Transverse colon (tissue), 4 donors: Measurements from ENCODE around the gene KMT2C. TPM values are rescaled to one million over a fixed set of nuclear protein-coding genes. Genes with fewer than 3 reads are reported as not detected.
A peak's percentile ranks its signal among the peaks of the same experiment; 100 is the strongest.

Source experiments
- DNase-seq: peaks from one replicate; pipeline ENCODE4 v3.0.0-alpha.2; 2019
- H3K27ac ChIP-seq, 4 donors: fragments of 200-600 bp; sonication (generic); 2 replicates each; pipeline ENCODE4 v1.5.1; 2016 to 2018; ENCODE audit warnings: inconsistent platforms in 4 of 4
- H3K27me3 ChIP-seq: fragments of 200-600 bp; sonication (generic); 2 replicates; pipeline ENCODE4 v1.5.1; 2017; ENCODE audit warnings: inconsistent platforms
- H3K36me3 ChIP-seq, 4 donors: fragments of 200-600 bp; sonication (generic); 2 replicates each; pipeline ENCODE4 v1.5.1; 2017 to 2019; ENCODE audit warnings: inconsistent platforms in 4 of 4
- H3K4me1 ChIP-seq, 4 donors: fragments of 200-600 bp; sonication (generic); 2 replicates each; pipeline ENCODE4 v1.5.1; 2017 to 2020; ENCODE audit warnings: inconsistent platforms in 4 of 4
- H3K4me3 ChIP-seq, 4 donors: fragments of 200-600 bp; sonication (generic); 1 replicate in 1 of 4; 2 replicates in 3 of 4; pipeline versions ENCODE4 v1.5.1 to v1.6.1; 2017 to 2019; ENCODE audit warnings: inconsistent platforms in 4 of 4
- H3K9me3 ChIP-seq, 2 donors: fragments of 200-600 bp; sonication (generic); 2 replicates each; pipeline ENCODE4 v1.5.1; 2017 to 2019; ENCODE audit warnings: inconsistent platforms in 2 of 2
- EP300 ChIP-seq: sonication (generic); formaldehyde crosslinking; IDR thresholded peaks from one replicate; pipeline ENCODE4 v1.6.1; 2017; ENCODE audit warnings: antibody characterized with exemption, low read depth
- POLR2A ChIP-seq: fragments of 450-650 bp; IDR thresholded peaks from one replicate; pipeline ENCODE4 v1.6.1; 2016; ENCODE audit warnings: antibody characterized with exemption, mild to moderate bottlenecking, moderate library complexity
- POLR2AphosphoS5 ChIP-seq, 3 donors: sonication (generic); formaldehyde crosslinking; IDR thresholded peaks; one replicate each; pipeline ENCODE4 v1.6.1; 2016; ENCODE audit warnings: antibody characterized with exemption in 3 of 3
- WGBS, 2 donors: methylation state at CpG; one replicate each; pipeline ENCODE4 v1.1.5; 2018; ENCODE audit warnings: low coverage in 1 of 2; 5-methylcytosine and 5-hydroxymethylcytosine counted together
- in situ Hi-C, 4 donors: fragments of 200-750 bp; cut with MboI; loops; one replicate each; pipeline versions ENCODE4 v1.15.0 to v1.15.1; 2017; ENCODE audit warnings: low sequenced_read_pairs in 3 of 4, low pct_ligation_motif_present in 1 of 4, low pct_unique_long_range_greater_than_20kb in 1 of 4
- intact Hi-C: fragments of 100-400 bp; cut with DNase I; formaldehyde crosslinking; loops from one replicate; pipeline ENCODE4 v1.15.1; 2023; ENCODE audit warnings: low total_unique reads
- total RNA-seq, 4 donors: library from RNA; depleted of rRNA; stranded (reverse); fragments of >200 nt; gene quantifications; one replicate each; pipeline ENCODE4 v1.1.0, GENCODE V29; 2016
- TF ChIP-seq, protein P1 (sequence below), 5 experiments: fragments of 200-600 bp in 3 of 5; fragments of 450-650 bp in 2 of 5; sonication (generic) in 3 of 5; IDR thresholded peaks; 1 replicate in 2 of 5; 2 replicates in 3 of 5; pipeline ENCODE4 v1.5.1; 2016 to 2017; ENCODE audit warnings: antibody characterized with exemption in 5 of 5, inconsistent platforms in 3 of 5, mild to moderate bottlenecking in 2 of 5, moderate library complexity in 1 of 5

The KMT2C gene
- total RNA-seq, 4 donors from 2014 or later = 72.6 to 99.5 (median 83.8) TPM

DNA sequence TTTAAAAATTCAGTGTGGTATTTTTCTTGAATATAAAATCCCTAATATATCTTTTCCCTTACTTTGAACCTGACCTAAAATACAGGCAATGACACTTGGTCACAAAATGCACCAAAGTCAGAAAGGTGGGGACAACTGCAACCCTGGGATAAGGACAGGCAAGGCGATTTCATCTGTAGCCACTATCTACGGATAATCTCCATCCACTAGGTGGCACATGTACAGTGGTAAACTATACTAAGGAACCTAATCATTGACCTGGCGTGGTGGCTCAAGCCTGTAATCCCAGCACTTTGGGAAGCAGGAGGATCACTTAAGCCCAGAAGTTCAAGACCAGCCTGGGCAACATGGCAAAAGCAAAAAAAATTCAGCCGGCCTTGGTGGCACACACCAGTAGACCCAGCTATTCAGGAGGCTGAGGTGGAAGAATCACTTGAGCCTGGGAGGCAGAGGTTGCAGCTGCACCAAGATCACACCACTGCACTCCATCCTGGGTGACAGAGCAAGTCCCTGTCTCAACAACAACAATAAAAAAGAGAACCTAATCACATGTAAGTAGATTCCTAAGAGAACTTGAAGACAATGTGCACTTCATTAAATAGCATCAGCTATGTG, 98.9 kb downstream of the KMT2C start:
- in situ Hi-C loops = loop anchor here in 3 of 4 donors (10.0 to 25.0 kb wide), 3 partner anchors 350 to 375 kb away; partner anchors contain the start of gene XRCC2 (in 1 of the 3)
- WGBS, 2 donors = 17 to 43% methylated on average over 1 to 4 of the region's 4 CpGs

DNA sequence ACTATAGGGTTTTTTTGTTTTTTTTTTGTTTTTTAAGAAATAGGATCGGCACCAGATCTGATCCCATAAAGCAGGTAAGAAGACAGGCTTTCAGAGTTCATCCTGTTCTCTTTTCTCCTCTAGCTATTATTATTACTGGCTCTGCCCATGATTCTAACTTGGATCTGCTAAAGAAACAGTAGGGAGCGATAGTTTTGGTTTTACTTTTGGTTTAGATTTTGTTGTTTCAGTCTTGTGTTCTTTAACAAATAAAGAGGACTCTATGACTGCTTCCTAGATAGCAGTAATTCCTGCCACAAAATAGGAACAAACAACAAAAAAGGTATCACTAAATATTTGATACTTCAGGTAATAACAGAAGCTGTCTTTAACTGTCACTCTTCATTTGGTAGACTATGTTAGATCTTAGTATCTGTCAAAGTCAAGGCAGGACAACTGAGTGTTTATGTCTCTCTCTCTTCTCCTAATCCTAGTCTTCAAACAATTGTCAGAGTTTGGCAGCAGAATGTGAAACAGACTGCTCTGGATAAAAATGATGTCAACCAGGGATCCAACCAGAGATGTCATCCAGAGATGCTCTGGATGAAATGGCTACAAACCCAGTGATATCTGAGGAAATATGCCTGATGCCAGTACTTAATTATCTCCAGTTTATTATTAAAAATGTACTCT, 99.8 kb downstream of the KMT2C start:
- TF ChIP-seq, protein P1, sequence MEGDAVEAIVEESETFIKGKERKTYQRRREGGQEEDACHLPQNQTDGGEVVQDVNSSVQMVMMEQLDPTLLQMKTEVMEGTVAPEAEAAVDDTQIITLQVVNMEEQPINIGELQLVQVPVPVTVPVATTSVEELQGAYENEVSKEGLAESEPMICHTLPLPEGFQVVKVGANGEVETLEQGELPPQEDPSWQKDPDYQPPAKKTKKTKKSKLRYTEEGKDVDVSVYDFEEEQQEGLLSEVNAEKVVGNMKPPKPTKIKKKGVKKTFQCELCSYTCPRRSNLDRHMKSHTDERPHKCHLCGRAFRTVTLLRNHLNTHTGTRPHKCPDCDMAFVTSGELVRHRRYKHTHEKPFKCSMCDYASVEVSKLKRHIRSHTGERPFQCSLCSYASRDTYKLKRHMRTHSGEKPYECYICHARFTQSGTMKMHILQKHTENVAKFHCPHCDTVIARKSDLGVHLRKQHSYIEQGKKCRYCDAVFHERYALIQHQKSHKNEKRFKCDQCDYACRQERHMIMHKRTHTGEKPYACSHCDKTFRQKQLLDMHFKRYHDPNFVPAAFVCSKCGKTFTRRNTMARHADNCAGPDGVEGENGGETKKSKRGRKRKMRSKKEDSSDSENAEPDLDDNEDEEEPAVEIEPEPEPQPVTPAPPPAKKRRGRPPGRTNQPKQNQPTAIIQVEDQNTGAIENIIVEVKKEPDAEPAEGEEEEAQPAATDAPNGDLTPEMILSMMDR (IDR thresholded peaks at IDR 0.05) = no peak
- TF ChIP-seq EP300 (no peak), POLR2AphosphoS5 (IDR thresholded peaks at IDR 0.05) (no peak), POLR2A (no peak)
- intact Hi-C loops = no loop called here
- Histone ChIP-seq H3K9me3 (no peaks in the 10 kb centered on the region), H3K4me3 (peak overlapping the region in 1 of 4 donors; percentile 28), H3K27ac (peak overlapping the region in 3 of 4 donors; percentile 28 to 59 (median 51)), H3K36me3 (no peaks in the 10 kb centered on the region), H3K4me1 (peaks cover 6 to 39% (median 18%) of the 10 kb centered on the region in 4 donors), H3K27me3 (no peaks in the 10 kb centered on the region)
- in situ Hi-C loops = loop anchor here in 3 of 4 donors (10.0 to 25.0 kb wide), 3 partner anchors 351 to 376 kb away; partner anchors contain the start of gene XRCC2 (in 1 of the 3)
- no peak for DNase-seq
- WGBS, 2 donors = 26 to 42% methylated on average over 2 of the region's 2 CpGs

More for the DNA sequence above, 98.9 kb downstream of the KMT2C start:
- DNase-seq = peak; percentile 10
- intact Hi-C loops = no loop called here
- peaks cover 6 to 48% (median 22%) of the 10 kb centered on the region in 4 donors for H3K4me1 ChIP-seq
- H3K4me3 ChIP-seq = no peak overlapping the region
- H3K9me3 ChIP-seq = no peaks in the 10 kb centered on the region
- TF ChIP-seq, protein P1 (IDR thresholded peaks at IDR 0.05) = peak; percentile 42 to 63 (median 55)
- TF ChIP-seq POLR2AphosphoS5 (IDR thresholded peaks at IDR 0.05) = no peak
- no peaks in the 10 kb centered on the region for H3K27me3 ChIP-seq
- H3K36me3 ChIP-seq = no peaks in the 10 kb centered on the region
- peak overlapping the region in 1 of 4 donors; percentile 7 for H3K27ac ChIP-seq

DNA sequence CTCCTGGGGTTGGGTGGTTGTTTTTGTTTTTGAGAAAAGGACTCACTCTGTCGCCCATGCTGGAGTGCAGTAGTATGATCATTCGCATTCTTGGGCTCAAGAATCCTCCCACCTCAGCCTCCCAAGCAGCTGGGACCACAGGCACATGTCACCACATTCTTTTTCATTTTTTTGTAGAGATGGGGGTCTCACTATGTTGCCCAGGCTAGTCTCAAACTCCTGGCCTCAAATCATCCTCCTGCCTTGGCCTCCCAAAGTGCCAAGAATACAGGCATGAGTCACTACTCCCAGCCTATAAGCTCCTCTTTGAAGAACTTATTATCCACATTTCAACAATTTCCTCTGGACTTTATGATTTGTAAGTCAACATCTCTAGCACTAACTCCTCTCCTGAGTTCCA, 102.7 kb downstream of the KMT2C start:
- intact Hi-C loops = no loop called here
- no peak overlapping the region for H3K27ac ChIP-seq
- H3K9me3 ChIP-seq = no peaks in the 10 kb centered on the region
- H3K4me1 ChIP-seq = peaks cover 6 to 30% (median 17%) of the 10 kb centered on the region in 4 donors
- H3K4me3 ChIP-seq = no peak overlapping the region
- H3K36me3 ChIP-seq = peaks cover 0 to 9% (median 0%) of the 10 kb centered on the region in 4 donors
- 89 to 93% methylated on average over 2 of the region's 2 CpGs for WGBS, 2 donors
- TF ChIP-seq EP300 = no peak
- TF ChIP-seq, protein P1 (IDR thresholded peaks at IDR 0.05) = no peak
- DNase-seq = no peak
- in situ Hi-C loops = loop anchor here in 3 of 4 donors (10.0 to 25.0 kb wide), 3 partner anchors 354 to 379 kb away; partner anchors contain the start of gene XRCC2 (in 1 of the 3)
- H3K27me3 ChIP-seq = no peaks in the 10 kb centered on the region

DNA sequence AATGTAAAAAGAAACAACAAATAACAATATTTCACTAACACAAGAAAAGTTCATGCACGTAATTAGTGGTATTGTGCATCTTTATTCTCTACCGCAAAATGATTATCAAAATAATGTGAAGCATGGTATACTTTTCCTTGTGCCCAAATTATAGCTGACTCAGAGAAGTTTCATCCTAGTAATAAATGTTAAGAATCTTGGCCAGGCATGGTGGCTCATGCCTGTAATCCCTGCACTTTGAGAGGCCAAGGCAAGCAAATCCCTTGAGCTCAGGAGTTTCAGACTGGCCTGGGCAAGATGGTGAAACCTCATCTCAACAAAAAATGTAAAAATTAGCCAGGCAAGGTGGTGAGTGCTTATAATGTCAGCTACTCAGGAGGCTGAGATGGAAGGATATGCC, 105.0 kb downstream of the KMT2C start:
- in situ Hi-C loops = loop anchor here in 3 of 4 donors (10.0 to 25.0 kb wide), 3 partner anchors 356 to 381 kb away; partner anchors contain the start of gene XRCC2 (in 1 of the 3)

More for the DNA sequence above, 105.0 kb downstream of the KMT2C start:
- peaks cover 6 to 10% (median 8%) of the 10 kb centered on the region in 4 donors for H3K4me1 ChIP-seq
- no peak for TF ChIP-seq EP300
- TF ChIP-seq, protein P1 (IDR thresholded peaks at IDR 0.05) = no peak
- TF ChIP-seq POLR2A = no peak
- no peak for TF ChIP-seq POLR2AphosphoS5 (IDR thresholded peaks at IDR 0.05)
- intact Hi-C loops = no loop called here
- H3K27me3 ChIP-seq = no peaks in the 10 kb centered on the region
- no peak for DNase-seq
- H3K36me3 ChIP-seq = peaks cover 0 to 9% (median 0%) of the 10 kb centered on the region in 4 donors
- H3K9me3 ChIP-seq = no peaks in the 10 kb centered on the region
- no peak overlapping the region for H3K4me3 ChIP-seq
- WGBS, 2 donors = 90 to 100% methylated on average over 2 of the region's 2 CpGs
- no peak overlapping the region for H3K27ac ChIP-seq
